ENCODE data around the gene NEK6. TPM values are rescaled to one million over a fixed set of nuclear protein-coding genes. Genes with fewer than 3 reads are reported as not detected.

The NEK6 gene
- polyA plus RNA-seq, 1 experiment = 128 TPM

DNA sequence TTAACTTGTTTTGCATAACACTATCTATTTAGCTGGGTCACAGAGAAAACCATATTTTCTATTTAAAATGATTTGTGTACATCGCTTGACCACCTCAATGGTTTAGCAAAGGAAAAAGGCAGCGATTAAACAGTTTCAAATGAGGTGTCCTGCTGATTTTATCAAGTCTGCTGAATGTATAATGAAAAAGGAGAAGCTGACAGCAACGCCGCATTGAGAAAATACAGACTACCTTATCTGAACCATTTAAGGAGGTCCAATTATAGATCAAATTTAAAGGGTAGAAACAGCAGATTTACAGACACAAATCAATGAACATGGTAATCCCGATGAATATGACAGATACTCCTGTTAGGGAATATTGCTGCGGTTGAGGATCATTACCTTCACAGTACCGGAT is 127.9 kb downstream of the NEK6 start:
- no peaks in the 10 kb centered on the region for H3K9me3 ChIP-seq (ENCODE audit: control insufficient read depth, insufficient read depth, low read length)
- TF ChIP-seq CTCF (IDR thresholded peaks at IDR 0.05; ENCODE audit: low read depth, low read length) = no peak
- no peak overlapping the region for H3K4me3 ChIP-seq (ENCODE audit: low read depth, low read length)
- no peak overlapping the region for H3K27ac ChIP-seq (ENCODE audit: low read depth, low read length)
- H3K27me3 ChIP-seq (ENCODE audit: control insufficient read depth, insufficient read depth, low read length) = no peaks in the 10 kb centered on the region
- ChIA-PET CTCF (interaction anchor here (0.7 kb wide), 1 partner anchor 345 kb away, joined by 4 read pairs; no protein-coding TSS in a partner anchor), POLR2A (no interaction called here)
- DNase-seq (ENCODE audit: low read depth, low spot score) = no peak

GRCh38 chr9:124386201-124386600 is 128.5 kb downstream of the NEK6 start:
- Histone ChIP-seq H3K27ac (ENCODE audit: low read depth, low read length) (no peak overlapping the region), H3K27me3 (ENCODE audit: control insufficient read depth, insufficient read depth, low read length) (no peaks in the 10 kb centered on the region), H3K9me3 (ENCODE audit: control insufficient read depth, insufficient read depth, low read length) (no peaks in the 10 kb centered on the region), H3K4me3 (ENCODE audit: low read depth, low read length) (no peak overlapping the region)
- DNase-seq (ENCODE audit: low read depth, low spot score) = no peak
- ChIA-PET POLR2A (no interaction called here), CTCF (no interaction called here)
- TF ChIP-seq CTCF (IDR thresholded peaks at IDR 0.05; ENCODE audit: low read depth, low read length) = no peak

- POLR2A ChIA-PET = no interaction called here
- Histone ChIP-seq H3K9me3 (ENCODE audit: control insufficient read depth, insufficient read depth, low read length) (no peaks in the 10 kb centered on the region), H3K4me3 (ENCODE audit: low read depth, low read length) (no peak overlapping the region), H3K27ac (ENCODE audit: low read depth, low read length) (no peak overlapping the region), H3K27me3 (ENCODE audit: control insufficient read depth, insufficient read depth, low read length) (no peaks in the 10 kb centered on the region)
- TF ChIP-seq CTCF (IDR thresholded peaks at IDR 0.05; ENCODE audit: low read depth, low read length) = no peak
- CTCF ChIA-PET = interaction anchor here (1.1 to 2.0 kb wide), 3 partner anchors 10 to 23 kb away, joined by 3 to 11 read pairs (median 5); no protein-coding TSS in a partner anchor
- DNase-seq (ENCODE audit: low read depth, low spot score) = no peak
Observed at GRCh38 chr9:124388275-124389048, 130.7 kb downstream of the NEK6 start.

- Histone ChIP-seq H3K27me3 (ENCODE audit: control insufficient read depth, insufficient read depth, low read length) (no peaks in the 10 kb centered on the region), H3K9me3 (ENCODE audit: control insufficient read depth, insufficient read depth, low read length) (no peaks in the 10 kb centered on the region), H3K4me3 (ENCODE audit: low read depth, low read length) (no peak overlapping the region), H3K27ac (ENCODE audit: low read depth, low read length) (no peak overlapping the region)
- CTCF ChIA-PET = interaction anchor here (0.6 to 1.8 kb wide), 3 partner anchors 12 to 262 kb away, joined by 3 to 6 read pairs (median 4); no protein-coding TSS in a partner anchor
- POLR2A ChIA-PET = no interaction called here
- DNase-seq (ENCODE audit: low read depth, low spot score) = no peak
- no peak for TF ChIP-seq CTCF (IDR thresholded peaks at IDR 0.05; ENCODE audit: low read depth, low read length)
Observed at GRCh38 chr9:124389146-124389939, 131.6 kb downstream of the NEK6 start.

All from AG04450 (cell line).